ENCODE data around the gene PIK3R2.

Gene PIK3R2

DNA sequence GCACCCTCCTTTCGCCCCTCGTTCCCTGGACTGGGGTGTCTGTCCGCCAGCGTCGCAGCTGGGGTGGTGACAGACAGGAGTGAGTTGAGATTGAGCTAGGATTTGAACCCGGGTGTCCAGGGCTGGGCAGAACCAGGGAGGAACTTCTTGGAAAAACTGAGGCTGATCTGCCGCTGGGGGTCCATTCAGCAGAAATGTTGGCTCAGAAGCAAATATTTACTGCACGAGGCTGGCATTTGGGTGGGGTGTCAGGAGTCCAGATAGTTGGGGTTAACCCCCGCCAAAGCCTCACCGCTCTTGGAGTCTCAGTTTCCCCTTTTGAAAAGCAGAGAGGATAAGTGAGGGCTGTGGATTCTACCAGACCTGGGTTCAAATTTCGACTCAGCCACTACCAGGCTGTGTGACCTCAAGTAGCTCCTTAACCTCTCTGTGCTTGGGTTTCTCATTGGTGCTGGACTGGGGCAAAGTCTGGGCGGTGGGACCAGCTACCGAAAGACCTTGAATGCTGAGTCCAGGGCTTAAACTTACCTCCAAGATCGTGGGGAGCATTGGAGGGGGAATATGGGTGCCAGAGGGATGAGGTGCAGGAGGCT is 34.4 kb upstream of the PIK3R2 start:
- H3K4me3 ChIP-seq (ENCODE audit: control insufficient read depth, low read depth, low read length), result peak overlapping the region; percentile 66
- TF ChIP-seq, protein P1, sequence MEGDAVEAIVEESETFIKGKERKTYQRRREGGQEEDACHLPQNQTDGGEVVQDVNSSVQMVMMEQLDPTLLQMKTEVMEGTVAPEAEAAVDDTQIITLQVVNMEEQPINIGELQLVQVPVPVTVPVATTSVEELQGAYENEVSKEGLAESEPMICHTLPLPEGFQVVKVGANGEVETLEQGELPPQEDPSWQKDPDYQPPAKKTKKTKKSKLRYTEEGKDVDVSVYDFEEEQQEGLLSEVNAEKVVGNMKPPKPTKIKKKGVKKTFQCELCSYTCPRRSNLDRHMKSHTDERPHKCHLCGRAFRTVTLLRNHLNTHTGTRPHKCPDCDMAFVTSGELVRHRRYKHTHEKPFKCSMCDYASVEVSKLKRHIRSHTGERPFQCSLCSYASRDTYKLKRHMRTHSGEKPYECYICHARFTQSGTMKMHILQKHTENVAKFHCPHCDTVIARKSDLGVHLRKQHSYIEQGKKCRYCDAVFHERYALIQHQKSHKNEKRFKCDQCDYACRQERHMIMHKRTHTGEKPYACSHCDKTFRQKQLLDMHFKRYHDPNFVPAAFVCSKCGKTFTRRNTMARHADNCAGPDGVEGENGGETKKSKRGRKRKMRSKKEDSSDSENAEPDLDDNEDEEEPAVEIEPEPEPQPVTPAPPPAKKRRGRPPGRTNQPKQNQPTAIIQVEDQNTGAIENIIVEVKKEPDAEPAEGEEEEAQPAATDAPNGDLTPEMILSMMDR (IDR thresholded peaks at IDR 0.05; ENCODE audit: control insufficient read depth, insufficient read depth, low read depth, low read length, missing control alignments), result no peak
- DNase-seq (ENCODE audit: low read depth), result no peak

DNA sequence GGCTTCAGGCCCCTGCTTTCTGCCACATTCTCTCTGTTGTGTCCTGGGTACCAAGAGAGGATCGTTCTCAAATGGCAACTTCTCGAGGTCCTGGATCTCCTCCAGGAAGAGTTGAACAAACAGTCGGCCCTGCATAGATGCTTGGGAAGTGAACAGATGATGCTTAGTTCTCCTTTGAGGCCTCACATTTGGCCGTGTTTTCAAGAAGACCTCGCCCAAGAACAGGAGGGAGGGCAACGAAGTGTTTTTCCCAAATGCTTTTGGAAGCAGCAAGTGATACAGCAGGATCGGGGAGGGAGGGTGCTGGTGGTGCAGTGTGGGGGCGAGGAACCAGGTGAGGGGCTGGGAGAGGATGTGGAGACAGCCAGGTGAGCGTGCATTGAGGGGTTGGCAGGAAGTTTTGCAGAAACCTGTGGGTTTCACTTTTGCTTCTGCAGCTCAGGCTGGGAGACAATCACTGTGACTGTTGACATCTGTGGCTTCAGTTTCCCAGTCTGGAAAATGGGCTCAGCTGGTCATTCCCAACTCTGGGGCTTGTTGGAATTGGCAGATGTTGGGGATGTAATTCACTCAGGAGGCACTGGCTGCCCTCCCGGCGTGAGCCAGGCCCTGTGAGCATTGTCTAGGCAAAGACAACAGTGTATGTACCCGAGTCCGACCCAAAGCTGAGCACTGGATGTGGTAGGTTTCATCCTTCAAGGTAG is 33.8 kb upstream of the PIK3R2 start:
- TF ChIP-seq, protein P1 (IDR thresholded peaks at IDR 0.05; ENCODE audit: control insufficient read depth, insufficient read depth, low read depth, low read length, missing control alignments), result no peak
- no peak overlapping the region for H3K4me3 ChIP-seq (ENCODE audit: control insufficient read depth, low read depth, low read length)
- no peak for DNase-seq (ENCODE audit: low read depth)

DNA sequence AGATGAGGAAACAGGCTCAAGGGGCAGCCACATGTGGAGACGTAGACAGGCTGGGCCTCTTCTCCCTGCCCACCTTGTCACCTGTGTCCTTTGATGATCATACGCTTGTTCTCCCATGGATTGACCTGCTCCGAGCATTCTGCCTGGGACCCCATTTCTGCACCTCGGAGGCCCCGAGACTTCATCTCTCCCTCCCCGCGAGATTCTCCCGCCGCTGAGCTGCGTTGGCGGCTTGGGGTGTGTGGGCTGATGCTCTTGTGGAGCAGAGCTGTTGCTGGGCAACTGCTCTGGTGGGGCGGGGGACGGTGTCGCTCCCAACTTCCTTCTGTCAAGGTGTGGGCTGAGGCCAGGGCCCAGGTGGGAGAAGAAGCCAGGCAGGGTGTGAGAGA is 33.3 kb upstream of the PIK3R2 start:
- no peak for DNase-seq (ENCODE audit: low read depth)
- TF ChIP-seq, protein P1 (IDR thresholded peaks at IDR 0.05; ENCODE audit: control insufficient read depth, insufficient read depth, low read depth, low read length, missing control alignments), result no peak
- H3K4me3 ChIP-seq (ENCODE audit: control insufficient read depth, low read depth, low read length), result no peak overlapping the region

DNA sequence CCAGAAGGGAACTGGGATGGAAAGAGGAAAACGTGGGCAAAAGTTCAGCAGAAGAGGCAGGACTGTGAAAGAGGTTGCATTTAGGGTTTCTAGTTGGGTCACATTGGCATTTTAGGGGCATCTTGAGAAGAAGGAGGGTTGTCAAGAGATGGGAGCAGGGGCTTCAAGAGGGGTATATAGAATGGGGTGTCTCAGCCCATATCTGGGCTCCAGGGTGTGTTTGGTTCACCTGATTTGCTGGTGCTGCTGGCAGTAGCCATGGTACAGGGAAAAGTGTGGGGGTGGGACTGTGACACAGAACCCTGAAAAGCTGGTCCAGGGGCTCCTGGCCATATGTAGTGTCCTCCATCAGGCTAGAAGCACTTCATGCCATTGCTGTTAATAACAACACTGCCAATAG is 32.8 kb upstream of the PIK3R2 start:
- TF ChIP-seq, protein P1 (IDR thresholded peaks at IDR 0.05; ENCODE audit: control insufficient read depth, insufficient read depth, low read depth, low read length, missing control alignments), result no peak
- DNase-seq (ENCODE audit: low read depth), result no peak
- H3K4me3 ChIP-seq (ENCODE audit: control insufficient read depth, low read depth, low read length), result no peak overlapping the region

DNA sequence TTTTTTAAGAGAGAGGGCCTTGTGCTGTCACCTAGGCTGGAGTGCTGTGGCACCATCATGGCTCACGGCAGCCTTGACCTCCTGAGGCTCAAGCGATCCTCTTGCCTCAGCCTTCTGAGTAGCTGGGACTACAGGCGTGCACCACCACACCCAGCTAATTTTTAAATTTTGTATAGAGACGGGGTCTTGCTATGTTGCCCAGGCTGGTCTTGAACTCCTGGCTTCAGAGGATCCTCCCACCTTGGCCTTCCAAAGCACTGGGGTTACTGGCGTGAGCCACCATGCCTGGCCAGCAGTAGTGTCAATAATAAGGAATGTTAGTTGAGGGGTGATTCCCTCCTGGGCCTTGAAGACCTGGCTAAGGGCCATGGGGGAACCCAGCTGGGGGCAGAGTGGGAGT is 31.8 kb upstream of the PIK3R2 start:
- no peak overlapping the region for H3K4me3 ChIP-seq (ENCODE audit: control insufficient read depth, low read depth, low read length)
- no peak for DNase-seq (ENCODE audit: low read depth)
- TF ChIP-seq, protein P1 (IDR thresholded peaks at IDR 0.05; ENCODE audit: control insufficient read depth, insufficient read depth, low read depth, low read length, missing control alignments), result no peak

DNA sequence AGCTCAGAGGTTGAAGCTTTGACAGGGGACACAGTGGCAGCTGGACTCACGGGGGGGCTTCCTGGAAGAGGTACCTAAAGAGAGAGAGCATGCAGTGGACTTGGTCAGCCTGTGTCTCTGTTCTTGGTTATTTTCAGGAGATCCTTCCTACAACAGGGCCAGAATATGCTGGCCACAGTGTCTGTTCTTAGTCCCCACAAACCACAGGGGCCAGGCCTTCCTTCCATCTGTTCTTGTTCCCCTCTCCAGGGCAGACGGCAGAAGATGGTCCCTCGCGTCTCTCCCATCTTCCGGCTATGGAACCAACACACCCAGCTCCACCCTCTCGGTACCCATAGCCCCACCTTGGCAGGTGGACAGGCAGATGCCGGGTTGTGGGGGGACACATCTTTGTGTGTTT is 30.5 kb upstream of the PIK3R2 start:
- DNase-seq (ENCODE audit: low read depth), result no peak
- TF ChIP-seq, protein P1 (IDR thresholded peaks at IDR 0.05; ENCODE audit: control insufficient read depth, insufficient read depth, low read depth, low read length, missing control alignments), result no peak
- no peak overlapping the region for H3K4me3 ChIP-seq (ENCODE audit: control insufficient read depth, low read depth, low read length)

Data from AG09309 (cell line).